Prostate gland (tissue), 2 donors: ENCODE results near the gene SPTBN2.

Source experiments
- POLR2A ChIP-seq: fragments of 450-650 bp; IDR thresholded peaks from one replicate; pipeline ENCODE4 v1.6.1; 2016; ENCODE audit warnings: antibody characterized with exemption, mild to moderate bottlenecking
- TF ChIP-seq, protein P1 (sequence below), 4 experiments: fragments of 200-600 bp in 2 of 4; fragments of 450-650 bp in 2 of 4; sonication (generic) in 2 of 4; IDR thresholded peaks; 1 replicate in 3 of 4; 2 replicates in 1 of 4; pipeline ENCODE4 v1.5.1; 2016 to 2019; ENCODE audit warnings: antibody characterized with exemption in 4 of 4, mild to moderate bottlenecking in 2 of 4, moderate library complexity in 2 of 4

DNA sequence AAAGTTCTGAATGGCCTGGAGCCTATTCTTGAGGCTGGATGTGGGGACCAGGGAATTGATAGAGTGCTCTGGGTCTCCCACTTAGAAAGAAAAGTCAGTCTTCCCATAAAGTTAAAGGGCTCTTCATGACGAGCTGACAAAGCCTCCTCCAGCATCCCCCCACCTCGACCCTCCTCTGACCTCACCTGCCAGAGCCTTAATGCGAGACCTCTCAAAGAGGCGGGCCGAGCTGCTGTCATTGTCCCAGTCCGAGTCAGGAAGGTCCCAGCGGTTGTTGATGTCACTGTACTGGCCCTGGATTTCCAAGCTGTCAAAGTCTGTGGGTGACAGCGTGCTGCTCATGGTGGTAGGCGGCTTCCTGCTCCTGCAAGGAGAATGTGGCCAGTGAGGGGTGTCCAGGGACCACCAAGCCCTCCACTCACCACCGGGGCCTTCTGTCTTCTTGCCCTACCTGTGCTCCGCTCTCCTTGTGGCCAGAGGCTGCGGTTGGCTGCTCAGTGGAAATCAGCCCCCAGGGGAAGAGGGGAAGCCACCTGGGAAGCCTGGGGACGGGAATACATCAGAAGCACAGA, 8.0 kb downstream of the SPTBN2 start:
- TF ChIP-seq POLR2A, result no peak
- TF ChIP-seq, protein P1, sequence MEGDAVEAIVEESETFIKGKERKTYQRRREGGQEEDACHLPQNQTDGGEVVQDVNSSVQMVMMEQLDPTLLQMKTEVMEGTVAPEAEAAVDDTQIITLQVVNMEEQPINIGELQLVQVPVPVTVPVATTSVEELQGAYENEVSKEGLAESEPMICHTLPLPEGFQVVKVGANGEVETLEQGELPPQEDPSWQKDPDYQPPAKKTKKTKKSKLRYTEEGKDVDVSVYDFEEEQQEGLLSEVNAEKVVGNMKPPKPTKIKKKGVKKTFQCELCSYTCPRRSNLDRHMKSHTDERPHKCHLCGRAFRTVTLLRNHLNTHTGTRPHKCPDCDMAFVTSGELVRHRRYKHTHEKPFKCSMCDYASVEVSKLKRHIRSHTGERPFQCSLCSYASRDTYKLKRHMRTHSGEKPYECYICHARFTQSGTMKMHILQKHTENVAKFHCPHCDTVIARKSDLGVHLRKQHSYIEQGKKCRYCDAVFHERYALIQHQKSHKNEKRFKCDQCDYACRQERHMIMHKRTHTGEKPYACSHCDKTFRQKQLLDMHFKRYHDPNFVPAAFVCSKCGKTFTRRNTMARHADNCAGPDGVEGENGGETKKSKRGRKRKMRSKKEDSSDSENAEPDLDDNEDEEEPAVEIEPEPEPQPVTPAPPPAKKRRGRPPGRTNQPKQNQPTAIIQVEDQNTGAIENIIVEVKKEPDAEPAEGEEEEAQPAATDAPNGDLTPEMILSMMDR (IDR thresholded peaks at IDR 0.05), result no peak
